Measurements from ENCODE around the gene FGGY.

The FGGY gene

DNA sequence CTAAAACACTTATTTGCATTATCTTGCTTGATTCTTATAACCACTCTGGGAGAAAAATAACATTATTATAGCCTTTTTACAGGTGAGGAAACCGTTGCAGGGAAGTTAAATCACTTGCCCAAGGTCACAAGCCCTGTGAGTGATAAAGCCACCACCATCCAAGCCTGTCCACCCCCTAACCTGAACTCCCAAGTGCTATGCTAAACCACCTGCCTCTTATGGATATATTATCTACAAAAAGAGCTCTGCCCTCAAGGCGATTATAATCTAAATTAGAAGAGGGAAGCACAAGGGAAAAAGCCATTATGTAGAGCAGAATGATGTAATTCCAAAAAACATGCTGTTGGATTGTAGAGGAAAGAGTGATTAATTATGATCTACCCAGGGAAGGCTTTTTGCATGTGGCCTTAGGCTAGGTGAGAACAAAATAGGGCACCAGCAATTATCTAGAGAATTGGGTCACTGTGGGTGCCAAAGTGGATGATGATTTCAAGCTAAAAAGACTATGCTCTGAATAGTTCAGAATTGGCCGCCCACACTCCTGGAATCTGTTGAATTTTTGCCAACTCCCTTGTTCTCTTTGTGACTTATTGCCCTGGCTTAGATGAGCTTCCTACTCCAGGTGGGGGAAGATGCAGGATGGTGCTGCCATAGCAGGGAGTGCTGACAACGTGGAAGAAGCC lies 205.3 kb downstream of the FGGY start (continued):
- TF ChIP-seq, protein P1, sequence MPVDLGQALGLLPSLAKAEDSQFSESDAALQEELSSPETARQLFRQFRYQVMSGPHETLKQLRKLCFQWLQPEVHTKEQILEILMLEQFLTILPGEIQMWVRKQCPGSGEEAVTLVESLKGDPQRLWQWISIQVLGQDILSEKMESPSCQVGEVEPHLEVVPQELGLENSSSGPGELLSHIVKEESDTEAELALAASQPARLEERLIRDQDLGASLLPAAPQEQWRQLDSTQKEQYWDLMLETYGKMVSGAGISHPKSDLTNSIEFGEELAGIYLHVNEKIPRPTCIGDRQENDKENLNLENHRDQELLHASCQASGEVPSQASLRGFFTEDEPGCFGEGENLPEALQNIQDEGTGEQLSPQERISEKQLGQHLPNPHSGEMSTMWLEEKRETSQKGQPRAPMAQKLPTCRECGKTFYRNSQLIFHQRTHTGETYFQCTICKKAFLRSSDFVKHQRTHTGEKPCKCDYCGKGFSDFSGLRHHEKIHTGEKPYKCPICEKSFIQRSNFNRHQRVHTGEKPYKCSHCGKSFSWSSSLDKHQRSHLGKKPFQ (tag by site-specific recombination; IDR thresholded peaks at IDR 0.05), result peak; percentile 35; the same call in 1 of the 2 replicates
- TF ChIP-seq, protein P2, sequence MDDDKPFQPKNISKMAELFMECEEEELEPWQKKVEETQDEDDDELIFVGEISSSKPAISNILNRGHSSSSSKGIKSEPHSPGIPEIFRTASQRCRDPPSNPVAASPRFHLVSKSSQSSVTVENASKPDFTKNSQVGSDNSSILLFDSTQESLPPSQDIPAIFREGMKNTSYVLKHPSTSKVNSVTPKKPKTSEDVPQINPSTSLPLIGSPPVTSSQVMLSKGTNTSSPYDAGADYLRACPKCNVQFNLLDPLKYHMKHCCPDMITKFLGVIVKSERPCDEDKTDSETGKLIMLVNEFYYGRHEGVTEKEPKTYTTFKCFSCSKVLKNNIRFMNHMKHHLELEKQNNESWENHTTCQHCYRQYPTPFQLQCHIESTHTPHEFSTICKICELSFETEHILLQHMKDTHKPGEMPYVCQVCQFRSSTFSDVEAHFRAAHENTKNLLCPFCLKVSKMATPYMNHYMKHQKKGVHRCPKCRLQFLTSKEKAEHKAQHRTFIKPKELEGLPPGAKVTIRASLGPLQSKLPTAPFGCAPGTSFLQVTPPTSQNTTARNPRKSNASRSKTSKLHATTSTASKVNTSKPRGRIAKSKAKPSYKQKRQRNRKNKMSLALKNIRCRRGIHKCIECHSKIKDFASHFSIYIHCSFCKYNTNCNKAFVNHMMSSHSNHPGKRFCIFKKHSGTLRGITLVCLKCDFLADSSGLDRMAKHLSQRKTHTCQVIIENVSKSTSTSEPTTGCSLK (tag by site-specific recombination; IDR thresholded peaks at IDR 0.05), result no peak
- TF ChIP-seq ZNF830 (tag by site-specific recombination; IDR thresholded peaks at IDR 0.05; ENCODE audit: low read depth) (no peak), GFI1B (tag by site-specific recombination; IDR thresholded peaks at IDR 0.05) (no peak), ZNF510 (tag by site-specific recombination; IDR thresholded peaks at IDR 0.05; ENCODE audit: insufficient replicate concordance) (peak; percentile 3), ZNF23 (tag by site-specific recombination; IDR thresholded peaks at IDR 0.05; ENCODE audit: borderline replicate concordance) (no peak), GLIS1 (tag by site-specific recombination; IDR thresholded peaks at IDR 0.05) (peak; percentile 43), ZNF266 (tag by site-specific recombination; IDR thresholded peaks at IDR 0.05; ENCODE audit: low read depth) (peak; percentile 37; the same call in 1 of the 2 replicates), TRIM28 (IDR thresholded peaks at IDR 0.05; ENCODE audit: borderline replicate concordance, low read length) (peak; percentile 88), ZNF664 (tag by site-specific recombination; IDR thresholded peaks at IDR 0.05) (no peak), SP2 (tag by site-specific recombination; IDR thresholded peaks at IDR 0.05) (no peak), ZNF24 (tag by site-specific recombination; IDR thresholded peaks at IDR 0.05) (peak; percentile 29; the same call in 1 of the 2 replicates), ZXDB (tag by site-specific recombination; IDR thresholded peaks at IDR 0.05) (0 out of 2 replicates have a peak, but pooled peaks have one; percentile 25), KLF8 (tag by site-specific recombination; IDR thresholded peaks at IDR 0.05) (peak; percentile 30; the same call in 1 of the 2 replicates), FEZF1 (tag by site-specific recombination; IDR thresholded peaks at IDR 0.05) (peak; percentile 81), REPIN1 (tag by site-specific recombination; IDR thresholded peaks at IDR 0.05; ENCODE audit: low read depth) (no peak), KLF9 (tag by site-specific recombination; IDR thresholded peaks at IDR 0.05; ENCODE audit: low read depth) (peak; percentile 15; the same call in 1 of the 2 replicates), EGR2 (tag by site-specific recombination; IDR thresholded peaks at IDR 0.05; ENCODE audit: low read depth) (peak; percentile 49; the same call in 1 of the 2 replicates), ZNF426 (tag by site-specific recombination; IDR thresholded peaks at IDR 0.05) (no peak)
- TF ChIP-seq, protein P3, sequence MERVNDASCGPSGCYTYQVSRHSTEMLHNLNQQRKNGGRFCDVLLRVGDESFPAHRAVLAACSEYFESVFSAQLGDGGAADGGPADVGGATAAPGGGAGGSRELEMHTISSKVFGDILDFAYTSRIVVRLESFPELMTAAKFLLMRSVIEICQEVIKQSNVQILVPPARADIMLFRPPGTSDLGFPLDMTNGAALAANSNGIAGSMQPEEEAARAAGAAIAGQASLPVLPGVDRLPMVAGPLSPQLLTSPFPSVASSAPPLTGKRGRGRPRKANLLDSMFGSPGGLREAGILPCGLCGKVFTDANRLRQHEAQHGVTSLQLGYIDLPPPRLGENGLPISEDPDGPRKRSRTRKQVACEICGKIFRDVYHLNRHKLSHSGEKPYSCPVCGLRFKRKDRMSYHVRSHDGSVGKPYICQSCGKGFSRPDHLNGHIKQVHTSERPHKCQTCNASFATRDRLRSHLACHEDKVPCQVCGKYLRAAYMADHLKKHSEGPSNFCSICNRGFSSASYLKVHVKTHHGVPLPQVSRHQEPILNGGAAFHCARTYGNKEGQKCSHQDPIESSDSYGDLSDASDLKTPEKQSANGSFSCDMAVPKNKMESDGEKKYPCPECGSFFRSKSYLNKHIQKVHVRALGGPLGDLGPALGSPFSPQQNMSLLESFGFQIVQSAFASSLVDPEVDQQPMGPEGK (tag by site-specific recombination; IDR thresholded peaks at IDR 0.05), result 0 out of 2 replicates have a peak, but pooled peaks have one; percentile 33
- TF ChIP-seq, protein P4, sequence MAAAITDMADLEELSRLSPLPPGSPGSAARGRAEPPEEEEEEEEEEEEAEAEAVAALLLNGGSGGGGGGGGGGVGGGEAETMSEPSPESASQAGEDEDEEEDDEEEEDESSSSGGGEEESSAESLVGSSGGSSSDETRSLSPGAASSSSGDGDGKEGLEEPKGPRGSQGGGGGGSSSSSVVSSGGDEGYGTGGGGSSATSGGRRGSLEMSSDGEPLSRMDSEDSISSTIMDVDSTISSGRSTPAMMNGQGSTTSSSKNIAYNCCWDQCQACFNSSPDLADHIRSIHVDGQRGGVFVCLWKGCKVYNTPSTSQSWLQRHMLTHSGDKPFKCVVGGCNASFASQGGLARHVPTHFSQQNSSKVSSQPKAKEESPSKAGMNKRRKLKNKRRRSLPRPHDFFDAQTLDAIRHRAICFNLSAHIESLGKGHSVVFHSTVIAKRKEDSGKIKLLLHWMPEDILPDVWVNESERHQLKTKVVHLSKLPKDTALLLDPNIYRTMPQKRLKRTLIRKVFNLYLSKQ (tag by site-specific recombination; IDR thresholded peaks at IDR 0.05; ENCODE audit: borderline replicate concordance), result no peak
- TF ChIP-seq, protein P5, sequence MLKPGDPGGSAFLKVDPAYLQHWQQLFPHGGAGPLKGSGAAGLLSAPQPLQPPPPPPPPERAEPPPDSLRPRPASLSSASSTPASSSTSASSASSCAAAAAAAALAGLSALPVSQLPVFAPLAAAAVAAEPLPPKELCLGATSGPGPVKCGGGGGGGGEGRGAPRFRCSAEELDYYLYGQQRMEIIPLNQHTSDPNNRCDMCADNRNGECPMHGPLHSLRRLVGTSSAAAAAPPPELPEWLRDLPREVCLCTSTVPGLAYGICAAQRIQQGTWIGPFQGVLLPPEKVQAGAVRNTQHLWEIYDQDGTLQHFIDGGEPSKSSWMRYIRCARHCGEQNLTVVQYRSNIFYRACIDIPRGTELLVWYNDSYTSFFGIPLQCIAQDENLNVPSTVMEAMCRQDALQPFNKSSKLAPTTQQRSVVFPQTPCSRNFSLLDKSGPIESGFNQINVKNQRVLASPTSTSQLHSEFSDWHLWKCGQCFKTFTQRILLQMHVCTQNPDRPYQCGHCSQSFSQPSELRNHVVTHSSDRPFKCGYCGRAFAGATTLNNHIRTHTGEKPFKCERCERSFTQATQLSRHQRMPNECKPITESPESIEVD (tag by site-specific recombination; IDR thresholded peaks at IDR 0.05), result peak; percentile 76
- TF ChIP-seq, protein P6, sequence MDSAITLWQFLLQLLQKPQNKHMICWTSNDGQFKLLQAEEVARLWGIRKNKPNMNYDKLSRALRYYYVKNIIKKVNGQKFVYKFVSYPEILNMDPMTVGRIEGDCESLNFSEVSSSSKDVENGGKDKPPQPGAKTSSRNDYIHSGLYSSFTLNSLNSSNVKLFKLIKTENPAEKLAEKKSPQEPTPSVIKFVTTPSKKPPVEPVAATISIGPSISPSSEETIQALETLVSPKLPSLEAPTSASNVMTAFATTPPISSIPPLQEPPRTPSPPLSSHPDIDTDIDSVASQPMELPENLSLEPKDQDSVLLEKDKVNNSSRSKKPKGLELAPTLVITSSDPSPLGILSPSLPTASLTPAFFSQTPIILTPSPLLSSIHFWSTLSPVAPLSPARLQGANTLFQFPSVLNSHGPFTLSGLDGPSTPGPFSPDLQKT (IDR thresholded peaks at IDR 0.05; ENCODE audit: borderline replicate concordance, low read depth, low read length), result no peak
- TF ChIP-seq, protein P7, sequence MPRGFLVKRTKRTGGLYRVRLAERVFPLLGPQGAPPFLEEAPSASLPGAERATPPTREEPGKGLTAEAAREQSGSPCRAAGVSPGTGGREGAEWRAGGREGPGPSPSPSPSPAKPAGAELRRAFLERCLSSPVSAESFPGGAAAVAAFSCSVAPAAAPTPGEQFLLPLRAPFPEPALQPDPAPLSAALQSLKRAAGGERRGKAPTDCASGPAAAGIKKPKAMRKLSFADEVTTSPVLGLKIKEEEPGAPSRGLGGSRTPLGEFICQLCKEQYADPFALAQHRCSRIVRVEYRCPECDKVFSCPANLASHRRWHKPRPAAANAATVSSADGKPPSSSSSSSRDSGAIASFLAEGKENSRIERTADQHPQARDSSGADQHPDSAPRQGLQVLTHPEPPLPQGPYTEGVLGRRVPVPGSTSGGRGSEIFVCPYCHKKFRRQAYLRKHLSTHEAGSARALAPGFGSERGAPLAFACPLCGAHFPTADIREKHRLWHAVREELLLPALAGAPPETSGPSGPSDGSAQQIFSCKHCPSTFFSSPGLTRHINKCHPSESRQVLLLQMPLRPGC (tag by site-specific recombination; IDR thresholded peaks at IDR 0.05), result 0 out of 2 replicates have a peak, but pooled peaks have one; percentile 24
- TF ChIP-seq, protein P8, sequence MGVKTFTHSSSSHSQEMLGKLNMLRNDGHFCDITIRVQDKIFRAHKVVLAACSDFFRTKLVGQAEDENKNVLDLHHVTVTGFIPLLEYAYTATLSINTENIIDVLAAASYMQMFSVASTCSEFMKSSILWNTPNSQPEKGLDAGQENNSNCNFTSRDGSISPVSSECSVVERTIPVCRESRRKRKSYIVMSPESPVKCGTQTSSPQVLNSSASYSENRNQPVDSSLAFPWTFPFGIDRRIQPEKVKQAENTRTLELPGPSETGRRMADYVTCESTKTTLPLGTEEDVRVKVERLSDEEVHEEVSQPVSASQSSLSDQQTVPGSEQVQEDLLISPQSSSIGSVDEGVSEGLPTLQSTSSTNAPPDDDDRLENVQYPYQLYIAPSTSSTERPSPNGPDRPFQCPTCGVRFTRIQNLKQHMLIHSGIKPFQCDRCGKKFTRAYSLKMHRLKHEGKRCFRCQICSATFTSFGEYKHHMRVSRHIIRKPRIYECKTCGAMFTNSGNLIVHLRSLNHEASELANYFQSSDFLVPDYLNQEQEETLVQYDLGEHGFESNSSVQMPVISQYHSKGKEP (tag by site-specific recombination; IDR thresholded peaks at IDR 0.05), result peak; percentile 11; the same call in 1 of the 2 replicates

All from HEK293 (cell line).